T-cell (primary cell): Measurements from ENCODE around the gene SEZ6L2. TPM values are rescaled to one million over a fixed set of nuclear protein-coding genes. Genes with fewer than 3 reads are reported as not detected.

Experiments
- ATAC-seq, 4 experiments: fragments of 200-7000 bp in 3 of 4; fragments of 150-1000 bp in 1 of 4; cut with Tn5 transposase; replicated peaks in 1 of 4; 1 replicate in 3 of 4; 2 replicates in 1 of 4; pipeline ENCODE4 v1.10.0; 2021; ENCODE audit warnings: moderate library complexity in 3 of 4, mild to moderate bottlenecking in 2 of 4, moderate number of reproducible peaks in 1 of 4
- CTCF ChIA-PET, 2 donors: fragments of 300-600 bp; sonication (Branson Sonifier 250); formaldehyde crosslinking; loops; one replicate each; lab custom pipeline; 2022; ENCODE audit warnings: antibody characterized with exemption in 2 of 2; lab: Charles Lee
- POLR2A ChIA-PET, 2 donors: fragments of 300-600 bp; sonication (Branson Sonifier 250); formaldehyde crosslinking; loops; one replicate each; lab custom pipeline; 2022; ENCODE audit warnings: antibody characterized with exemption in 2 of 2; lab: Charles Lee
- DNase-seq, 35 experiments: peaks; one replicate each; pipeline versions ENCODE4 v3.0.0 to v3.0.0-alpha.2; 2013 to 2023
- H3K27ac ChIP-seq: one replicate; pipeline ENCODE4 v1.5.1; 2013; ENCODE audit warnings: low read length
- H3K27me3 ChIP-seq, 2 experiments: replicated peaks in 1 of 2; 1 replicate in 1 of 2; 2 replicates in 1 of 2; pipeline versions ENCODE4 v1.6.1 to v1.7.0; 2013; ENCODE audit warnings: low read length in 1 of 2, mixed read lengths in 1 of 2; ENCODE audit not compliant: control insufficient read depth in 2 of 2, insufficient read depth in 2 of 2; ENCODE audit errors: extremely low read depth in 1 of 2
- H3K36me3 ChIP-seq, 2 donors: 1 replicate in 1 of 2; 2 replicates in 1 of 2; pipeline versions ENCODE4 v1.6.1 to v1.7.0; 2013; ENCODE audit warnings: low read length in 1 of 2; ENCODE audit not compliant: control insufficient read depth in 2 of 2, insufficient read depth in 1 of 2; ENCODE audit errors: extremely low read depth in 1 of 2
- H3K4me1 ChIP-seq, 2 experiments: 1 replicate in 1 of 2; 2 replicates in 1 of 2; pipeline versions ENCODE4 v1.6.1 to v1.7.0; 2013; ENCODE audit warnings: low read length in 2 of 2, mixed read lengths in 1 of 2; ENCODE audit not compliant: insufficient read depth in 2 of 2, control insufficient read depth in 1 of 2; ENCODE audit errors: extremely low read depth in 1 of 2
- H3K4me3 ChIP-seq, 2 donors: 1 replicate in 1 of 2; 2 replicates in 1 of 2; pipeline versions ENCODE4 v1.5.1 to v1.7.0; 2013; ENCODE audit warnings: mild to moderate bottlenecking in 2 of 2, low read length in 1 of 2, moderate library complexity in 1 of 2; ENCODE audit not compliant: control insufficient read depth in 1 of 2; ENCODE audit errors: extremely low read depth in 1 of 2
- H3K9me3 ChIP-seq: 2 replicates; pipeline ENCODE4 v1.7.0; 2013
- H3K27ac Mint-ChIP-seq, 2 donors: one replicate each; pipeline ENCODE4 v1.8.0; 2020 to 2021; ENCODE audit warnings: mild to moderate bottlenecking in 2 of 2, mixed read lengths in 2 of 2
- H3K27me3 Mint-ChIP-seq, 2 donors: one replicate each; pipeline ENCODE4 v1.8.0; 2021 to 2022; ENCODE audit warnings: mixed read lengths in 2 of 2
- H3K36me3 Mint-ChIP-seq: one replicate; pipeline ENCODE4 v1.8.0; 2021; ENCODE audit warnings: mixed read lengths
- H3K4me1 Mint-ChIP-seq, 3 donors: one replicate each; pipeline ENCODE4 v1.8.0; 2020 to 2022; ENCODE audit warnings: mixed read lengths in 3 of 3, mild to moderate bottlenecking in 1 of 3
- H3K4me3 Mint-ChIP-seq, 3 donors: one replicate each; pipeline ENCODE4 v1.8.0; 2020 to 2022; ENCODE audit warnings: mild to moderate bottlenecking in 3 of 3, mixed read lengths in 3 of 3, moderate library complexity in 3 of 3
- H3K9me3 Mint-ChIP-seq, 3 donors: one replicate each; pipeline ENCODE4 v1.8.0; 2020 to 2022; ENCODE audit warnings: mixed read lengths in 3 of 3
- WGBS: methylation state at CpG from one replicate; pipeline ENCODE4 v1.1.5; 2013; ENCODE audit warnings: missing lambda C conversion rate; ENCODE audit not compliant: insufficient coverage; 5-methylcytosine and 5-hydroxymethylcytosine counted together
- total RNA-seq, 35 experiments: library from RNA in 6 of 35; stranded (reverse) in 6 of 35; fragments of 120-200 nt in 1 of 35; gene quantifications; one replicate each; pipeline versions ENCODE4 v1.2.1 to v1.2.4 and lab custom pipeline; 2013 to 2026

The SEZ6L2 gene
- total RNA-seq, 5 donors from 2014 or later (not counting 1 experiment from before 2014, with no cell fraction given): 0.16 to 0.82 (median 0.47) TPM; not detected in 2

- H3K4me1 Mint-ChIP-seq: peaks cover 77 to 93% (median 83%) of the 10 kb centered on the region in 3 donors
- H3K4me3 ChIP-seq: no peak overlapping the region
Observed at GRCh38 chr16:29824589-29825144, 74.7 kb downstream of the SEZ6L2 start.

DNA sequence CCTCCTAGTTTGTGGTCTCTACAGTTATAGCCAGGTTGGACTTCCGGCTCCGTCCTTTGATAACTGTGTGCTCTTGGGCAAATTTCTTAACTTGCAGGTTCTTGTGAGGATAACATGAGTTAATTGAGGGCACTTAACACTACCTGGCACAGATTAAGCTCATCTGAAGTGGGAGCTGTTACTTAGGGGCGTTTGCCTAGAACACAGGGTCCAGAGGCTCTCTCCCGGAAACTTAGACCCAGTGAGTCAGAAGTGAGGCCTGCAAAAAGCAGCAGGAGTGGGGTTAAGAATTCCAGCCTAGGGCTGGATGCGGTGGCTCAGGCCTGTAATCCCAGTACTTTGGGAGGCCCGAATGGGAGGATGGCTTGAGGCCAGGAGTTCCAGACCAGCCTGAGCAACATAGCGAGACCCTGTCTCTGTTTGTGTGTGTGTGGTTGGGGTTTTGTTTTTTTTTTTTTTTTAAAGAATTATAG lies 77.7 kb downstream of the SEZ6L2 start:
- H3K4me3 Mint-ChIP-seq: peak overlapping the region; percentile 94 to 98 (median 95)
- WGBS: 60% methylated on average over 5 of the region's 7 CpGs
- H3K36me3 ChIP-seq: peaks cover 4 to 22% of the 10 kb centered on the region in 2 donors
- H3K4me1 Mint-ChIP-seq: peaks cover 80 to 89% (median 84%) of the 10 kb centered on the region in 3 donors
- no peak for ATAC-seq
- DNase-seq: no peak
- H3K9me3 ChIP-seq: no peaks in the 10 kb centered on the region
- H3K27ac Mint-ChIP-seq: peak overlapping the region; percentile 96
- H3K27me3 ChIP-seq: no peaks in the 10 kb centered on the region
- CTCF ChIA-PET: interaction anchor here in 1 of 2 donors (0.5 to 2.7 kb wide), 6 partner anchors 12 to 121 kb away, joined by 3 to 13 read pairs (median 4); no protein-coding TSS in a partner anchor
- H3K36me3 Mint-ChIP-seq: peaks cover 16% of the 10 kb centered on the region
- H3K4me3 ChIP-seq: peak overlapping the region; percentile 55 to 93
- no peaks in the 10 kb centered on the region for H3K27me3 Mint-ChIP-seq
- H3K4me1 ChIP-seq: peaks cover 41 to 97% of the 10 kb centered on the region in 2 experiments
- POLR2A ChIA-PET: interaction anchor here (0.6 kb wide), 4 partner anchors 90 to 797 kb away, joined by 3 to 6 read pairs (median 4); partner anchors contain the start of gene HIRIP3 (in 1 of the 2)
- no peaks in the 10 kb centered on the region for H3K9me3 Mint-ChIP-seq
- H3K27ac ChIP-seq: peak overlapping the region; percentile 80

More at GRCh38 chr16:29824589-29825144, 74.7 kb downstream of the SEZ6L2 start:
- H3K27me3 ChIP-seq: no peaks in the 10 kb centered on the region
- H3K36me3 Mint-ChIP-seq: peaks cover 4% of the 10 kb centered on the region
- 100% methylated on average over 1 of the region's 7 CpGs for WGBS
- H3K4me1 ChIP-seq: peaks cover 49 to 96% of the 10 kb centered on the region in 2 experiments
- H3K36me3 ChIP-seq: peaks cover 0 to 6% of the 10 kb centered on the region in 2 donors
- no peak for ATAC-seq
- H3K27ac Mint-ChIP-seq: peak overlapping the region; percentile 96
- no peaks in the 10 kb centered on the region for H3K9me3 ChIP-seq
- H3K27ac ChIP-seq: no peak overlapping the region
- DNase-seq: no peak
- H3K27me3 Mint-ChIP-seq: no peaks in the 10 kb centered on the region
- ChIA-PET POLR2A (interaction anchor here in 1 of 2 donors (0.7 kb wide), 1 partner anchor 92 kb away, joined by 5 read pairs; no protein-coding TSS in a partner anchor), CTCF (no interaction called here)
- H3K9me3 Mint-ChIP-seq: no peaks in the 10 kb centered on the region
- peak overlapping the region; percentile 46 to 79 (median 47) for H3K4me3 Mint-ChIP-seq

Other genes with a start within 250 kb of the SEZ6L2 start
- 100 to 1,000 TPM; 124 to 172 (median 161) TPM for gene SPN, start 236.3 kb downstream of the SEZ6L2 start, total RNA-seq
- gene QPRT, start 220.4 kb downstream of the SEZ6L2 start, total RNA-seq: 1 to 10 TPM; 1.4 to 2.5 (median 2.1) TPM
- gene C16orf54, start 153.6 kb downstream of the SEZ6L2 start, total RNA-seq: 100 to 1,000 TPM; 122 to 194 (median 142) TPM
- gene ZG16, start 121.3 kb downstream of the SEZ6L2 start, total RNA-seq: under 1 TPM in 2 of 5 donors, not detected in 3; 0.09 to 0.15 TPM
- 10 to 100 TPM; 84.1 to 95.2 (median 84.9) TPM for gene KIF22, start 108.8 kb downstream of the SEZ6L2 start, total RNA-seq
- gene MAZ, start 93.0 kb downstream of the SEZ6L2 start, total RNA-seq: 100 to 1,000 TPM; 240 to 326 (median 305) TPM
- 1 to 10 TPM; 2.4 to 7.9 (median 4.4) TPM for gene PRRT2, start 87.4 kb downstream of the SEZ6L2 start, total RNA-seq
- 10 to 100 TPM; 16.0 to 47.2 (median 40.6) TPM for gene PAGR1, start 83.4 kb downstream of the SEZ6L2 start, total RNA-seq
- gene MVP, start 79.1 kb downstream of the SEZ6L2 start, total RNA-seq: 100 to 1,000 TPM; 140 to 173 (median 158) TPM
- 10 to 100 TPM; 37.1 to 87.0 (median 79.7) TPM for gene CDIPT, start 36.3 kb downstream of the SEZ6L2 start, total RNA-seq
- gene ASPHD1, start 938 bp upstream of the SEZ6L2 start, total RNA-seq: not detected
- 10 to 100 TPM; 48.4 to 87.3 (median 79.1) TPM for gene KCTD13, start 26.7 kb upstream of the SEZ6L2 start, total RNA-seq
- gene TMEM219, start 62.5 kb upstream of the SEZ6L2 start, total RNA-seq: 10 to 100 TPM; 66.7 to 93.9 (median 80.4) TPM
- gene TAOK2, start 74.3 kb upstream of the SEZ6L2 start, total RNA-seq: 10 to 100 TPM; 26.1 to 58.3 (median 55.9) TPM
- 10 to 100 TPM; 15.0 to 22.8 (median 20.3) TPM for gene HIRIP3, start 96.1 kb upstream of the SEZ6L2 start, total RNA-seq
- 100 to 1,000 TPM in 3 of 5 donors, 10 to 100 TPM in 2; 84.8 to 152 (median 128) TPM for gene INO80E, start 96.7 kb upstream of the SEZ6L2 start, total RNA-seq
- under 1 TPM in 4 of 5 donors, not detected in 1; 0.15 to 0.38 (median 0.26) TPM for gene DOC2A, start 111.5 kb upstream of the SEZ6L2 start, total RNA-seq
- gene C16orf92, start 123.6 kb upstream of the SEZ6L2 start, total RNA-seq: not detected
- under 1 TPM in 3 of 5 donors, not detected in 2; 0.25 to 0.32 (median 0.25) TPM for gene TLCD3B, start 131.7 kb upstream of the SEZ6L2 start, total RNA-seq
- gene ALDOA, start 166.2 kb upstream of the SEZ6L2 start, total RNA-seq: 100 to 1,000 TPM; 367 to 715 (median 567) TPM
- gene PPP4C, start 176.4 kb upstream of the SEZ6L2 start, total RNA-seq: 100 to 1,000 TPM in 2 of 5 donors, 10 to 100 TPM in 3; 71.2 to 110 (median 97.9) TPM
- 1 to 10 TPM; 1.4 to 2.0 (median 1.5) TPM for gene TBX6, start 192.4 kb upstream of the SEZ6L2 start, total RNA-seq
- gene YPEL3, start 196.7 kb upstream of the SEZ6L2 start, total RNA-seq: 100 to 1,000 TPM; 105 to 277 (median 226) TPM
- gene GDPD3, start 214.0 kb upstream of the SEZ6L2 start, total RNA-seq: 10 to 100 TPM; 11.1 to 27.2 (median 22.1) TPM
- gene MAPK3, start 223.7 kb upstream of the SEZ6L2 start, total RNA-seq: 10 to 100 TPM; 55.5 to 76.0 (median 63.2) TPM